Measurements from ENCODE around the gene PDE11A.
"Not testable (repeated sequence)": the region's sequence is repeated elsewhere in the genome, so short reads cannot be mapped to it uniquely, and the experiment has no call there.

Gene PDE11A

DNA sequence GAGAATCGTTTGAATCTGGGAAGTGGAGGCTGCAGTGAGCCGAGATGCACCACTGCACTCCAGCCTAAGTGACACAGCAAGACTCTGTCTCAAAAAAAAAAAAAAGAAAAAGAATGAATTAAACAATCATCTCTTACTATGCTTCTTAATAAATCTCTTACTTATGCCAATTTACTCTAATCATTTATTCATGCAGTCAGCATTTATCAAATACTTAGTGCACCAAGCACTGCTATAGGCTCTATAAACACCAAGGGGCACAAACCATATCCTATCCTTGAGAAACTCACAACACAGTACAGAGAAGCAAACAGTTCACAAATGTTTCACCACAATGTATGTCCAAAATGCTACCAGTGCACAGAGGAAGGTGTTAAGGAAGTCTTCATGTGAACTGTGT lies 189.4 kb downstream of the PDE11A start:
- DNase-seq (ENCODE audit: low read depth in 3 of 3): no peak

DNA sequence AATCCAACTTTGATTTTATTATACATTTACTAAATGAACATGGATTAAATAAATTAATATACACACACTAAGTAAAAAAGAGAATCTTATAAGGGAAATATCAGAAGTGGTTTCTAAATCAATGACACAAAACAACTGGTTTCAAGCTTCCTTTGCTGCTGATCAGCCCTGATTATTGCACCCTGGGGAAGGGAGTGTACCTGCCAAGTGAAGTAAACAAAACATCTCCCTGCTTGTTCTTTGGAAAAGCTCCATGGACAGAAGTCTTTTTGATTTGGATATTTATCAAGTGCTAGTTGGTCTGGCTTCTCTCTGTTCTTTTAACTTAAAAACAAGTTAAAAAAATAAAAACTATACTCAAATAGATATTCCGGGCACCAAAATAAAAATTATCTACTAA lies 190.1 kb downstream of the PDE11A start:
- no peak for DNase-seq (ENCODE audit: low read depth in 3 of 3)

- no peak for DNase-seq (ENCODE audit: low read depth in 3 of 3)
Observed at GRCh38 chr2:177881921-177882320, 190.7 kb downstream of the PDE11A start.

- no peak for DNase-seq (ENCODE audit: low read depth in 3 of 3)
Observed at GRCh38 chr2:177881008-177881747, 191.4 kb downstream of the PDE11A start.

GRCh38 chr2:177880285-177880684 lies 192.3 kb downstream of the PDE11A start:
- DNase-seq (ENCODE audit: low read depth in 3 of 3): no peak

- DNase-seq (ENCODE audit: low read depth in 3 of 3): no peak
Observed at GRCh38 chr2:177876950-177877349, 195.6 kb downstream of the PDE11A start.

GRCh38 chr2:177874686-177875085 lies 197.9 kb downstream of the PDE11A start:
- DNase-seq (ENCODE audit: low read depth in 3 of 3): no peak

- DNase-seq (ENCODE audit: low read depth in 3 of 3): no peak
Observed at GRCh38 chr2:177873915-177874314, 198.7 kb downstream of the PDE11A start.

- no peak for DNase-seq (ENCODE audit: low read depth in 3 of 3)
Observed at GRCh38 chr2:177872286-177872685, 200.3 kb downstream of the PDE11A start.

GRCh38 chr2:177869912-177870311 lies 202.7 kb downstream of the PDE11A start:
- no peak for DNase-seq (ENCODE audit: low read depth in 3 of 3)

DNA sequence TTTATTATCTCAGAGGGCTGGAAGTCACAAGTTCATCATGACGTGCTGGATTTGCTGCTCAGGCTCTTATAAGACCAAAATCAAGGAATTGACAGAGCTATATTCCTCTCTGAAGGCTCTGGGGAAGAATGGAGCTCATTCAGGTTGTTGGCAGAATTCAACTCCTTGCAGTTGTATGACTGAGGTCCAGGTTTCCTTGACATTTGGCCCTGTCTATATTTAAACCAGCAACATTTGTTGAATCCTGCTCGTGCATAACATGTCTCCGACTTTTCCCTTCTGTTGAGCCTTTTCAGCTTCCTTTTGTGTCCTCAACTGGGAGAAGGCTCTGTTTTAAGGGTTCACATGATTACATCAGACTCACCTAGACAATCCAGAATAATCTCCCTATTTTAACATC lies 203.4 kb downstream of the PDE11A start:
- DNase-seq (ENCODE audit: low read depth in 3 of 3): no peak

DNA sequence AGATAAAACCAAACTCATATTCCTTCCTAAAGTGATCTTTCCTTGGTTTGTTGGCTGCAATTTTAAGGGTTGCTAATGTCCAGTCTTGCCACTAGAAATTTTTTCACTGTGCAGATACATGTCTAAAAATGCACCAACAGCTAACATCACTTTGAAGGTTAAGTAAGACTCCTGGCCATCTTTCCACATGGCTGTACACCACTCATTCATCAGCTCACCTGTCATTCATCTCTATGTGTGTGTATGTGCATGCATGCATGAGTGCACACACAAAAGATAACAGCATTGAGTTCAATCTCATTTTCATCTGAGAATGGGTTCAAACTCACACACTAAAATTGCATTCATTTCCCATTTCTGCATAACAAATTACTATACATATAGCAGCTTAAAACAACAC lies 203.8 kb downstream of the PDE11A start:
- DNase-seq (ENCODE audit: low read depth in 3 of 3): no peak

- DNase-seq (ENCODE audit: low read depth in 3 of 3): no peak
Observed at GRCh38 chr2:177857538-177857937, 215.0 kb downstream of the PDE11A start.

GRCh38 chr2:177852389-177852788 lies 220.2 kb downstream of the PDE11A start:
- DNase-seq (ENCODE audit: low read depth in 3 of 3): no peak

GRCh38 chr2:177843188-177843587 lies 229.4 kb downstream of the PDE11A start:
- no peak for DNase-seq (ENCODE audit: low read depth in 3 of 3)

GRCh38 chr2:177842243-177842642 lies 230.3 kb downstream of the PDE11A start:
- DNase-seq (ENCODE audit: low read depth in 3 of 3): no peak

GRCh38 chr2:177835418-177836204 lies 237.0 kb downstream of the PDE11A start:
- not testable (repeated sequence) for DNase-seq (ENCODE audit: low read depth in 3 of 3)

GRCh38 chr2:177832611-177833433 lies 239.8 kb downstream of the PDE11A start:
- no peak for DNase-seq (ENCODE audit: low read depth in 3 of 3)

GRCh38 chr2:177830881-177831386 lies 241.6 kb downstream of the PDE11A start:
- no peak for DNase-seq (ENCODE audit: low read depth in 3 of 3)

DNA sequence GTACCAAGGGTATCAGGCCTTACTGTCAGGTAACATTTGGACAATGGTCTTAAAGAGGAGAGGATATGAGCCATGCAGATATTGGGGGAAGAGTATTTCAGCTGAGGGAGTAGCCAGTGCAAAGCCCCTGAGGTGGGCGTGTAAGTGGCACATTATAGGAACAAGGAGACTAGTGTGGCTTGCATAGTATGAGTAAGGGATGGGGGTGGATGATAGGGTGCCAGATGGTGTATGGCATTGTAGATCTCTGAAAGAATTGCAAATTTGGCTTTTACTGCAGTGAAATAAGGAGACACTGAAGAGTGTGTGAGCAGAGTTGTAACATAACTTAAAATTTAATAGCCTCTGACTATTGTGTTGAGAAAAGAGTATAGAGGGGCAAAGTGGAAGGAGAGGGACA lies 244.0 kb downstream of the PDE11A start:
- no peak for DNase-seq (ENCODE audit: low read depth in 3 of 3)

DNA sequence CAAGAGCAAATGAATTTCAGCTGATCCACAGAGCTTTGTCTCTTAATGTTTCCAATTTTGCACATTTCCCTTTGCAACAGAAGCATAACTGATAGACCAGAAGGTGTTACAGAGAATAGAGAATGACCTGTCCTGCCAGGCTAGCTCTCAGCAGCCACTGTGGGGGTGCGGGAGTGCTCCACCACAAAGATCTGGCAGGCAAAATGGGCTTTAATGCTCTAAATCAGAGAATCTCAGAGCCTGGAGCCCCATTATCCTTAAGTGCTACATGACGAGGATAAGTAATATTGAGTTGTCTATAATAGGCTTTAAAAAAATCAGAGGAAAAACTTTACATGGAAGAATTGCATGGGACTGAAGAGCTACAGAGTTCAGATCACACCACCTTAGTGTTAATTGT lies 245.7 kb downstream of the PDE11A start:
- DNase-seq (ENCODE audit: low read depth in 3 of 3): no peak

DNA sequence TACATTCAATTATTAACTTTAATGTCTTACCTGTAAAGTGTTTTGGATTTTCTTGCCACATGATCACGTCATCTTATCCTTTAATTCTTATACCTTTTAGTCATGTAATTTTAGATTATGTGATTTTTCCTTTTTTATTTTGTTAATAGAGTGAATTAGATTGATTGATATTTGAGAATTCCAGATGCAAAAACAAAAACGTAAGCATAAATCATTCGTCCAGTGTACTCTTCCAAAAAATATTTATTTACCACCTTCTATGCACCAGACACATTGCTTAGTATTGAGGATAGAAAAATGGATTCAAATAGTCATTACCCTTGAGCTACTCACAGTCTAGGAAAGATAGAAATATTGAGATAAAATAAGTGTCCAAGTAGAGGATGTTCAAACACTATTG lies 249.6 kb downstream of the PDE11A start:
- DNase-seq (ENCODE audit: low read depth in 3 of 3): no peak

Measured in stimulated activated CD4-positive, alpha-beta T cell treated with anti-CD3 and anti-CD28 coated beads, TNF-alpha, amount 100 ng/mL, for 4 hours (primary cell).